SK-N-SH (cell line): ENCODE results near the gene SRR. TPM values are rescaled to one million over a fixed set of nuclear protein-coding genes. Genes with fewer than 3 reads are reported as not detected.
"Not testable (repeated sequence)": the region's sequence is repeated elsewhere in the genome, so short reads cannot be mapped to it uniquely, and the experiment has no call there.

Source experiments
- CTCF ChIA-PET: fragments of 300-600, 350-600 bp; formaldehyde crosslinking; extraction: SDS; loops from one replicate; lab custom pipeline; 2021; lab: Yijun Ruan, JAX
- POLR2A ChIA-PET: fragments of 350-600 bp; sonication (Branson Sonifier 250); formaldehyde crosslinking; extraction: SDS; loops from one replicate; lab custom pipeline; 2020; ENCODE audit warnings: antibody characterized with exemption, inconsistent platforms; lab: Yijun Ruan, JAX
- DNase-seq: peaks from one replicate; pipeline ENCODE4 v3.0.0; 2012
- H2AFZ ChIP-seq: fragments of 200-600 bp; sonication (generic); 2 replicates; pipeline ENCODE4 v1.8.1; 2016; ENCODE audit warnings: antibody characterized with exemption, mild to moderate bottlenecking, low read depth
- H3F3A ChIP-seq: fragments of 200-600 bp; sonication (generic); replicated peaks from 2 replicates; pipeline ENCODE3; 2016; ENCODE audit warnings: antibody characterized with exemption, mild to moderate bottlenecking; ENCODE audit not compliant: insufficient read depth
- H3K27ac ChIP-seq, 2 experiments: fragments of 200-500 bp in 1 of 2; fragments of 200-600 bp in 1 of 2; sonication (Bioruptor generic) in 1 of 2; sonication (generic), shearing (Covaris generic) in 1 of 2; 2 replicates each; pipeline versions ENCODE4 v1.5.1 to v1.6.1; 2014 to 2016; ENCODE audit warnings: low read depth in 2 of 2, inconsistent platforms in 1 of 2, low read length in 1 of 2, mild to moderate bottlenecking in 1 of 2, mixed read lengths in 1 of 2
- H3K27me3 ChIP-seq: fragments of 200-600 bp; sonication (generic), shearing (Covaris generic); 2 replicates; pipeline ENCODE4 v1.6.1; 2016; ENCODE audit warnings: mixed run types; ENCODE audit not compliant: insufficient read depth
- H3K36me3 ChIP-seq, 2 experiments: fragments of 200-500 bp in 1 of 2; fragments of 200-600 bp in 1 of 2; sonication (Bioruptor generic) in 1 of 2; sonication (generic) in 1 of 2; replicated peaks in 1 of 2; 2 replicates each; pipeline versions ENCODE3 to v1.5.1; 2014 to 2016; ENCODE audit warnings: low read length in 1 of 2, mild to moderate bottlenecking in 1 of 2; ENCODE audit not compliant: insufficient read depth in 2 of 2, control insufficient read depth in 1 of 2
- H3K4me1 ChIP-seq, 2 experiments: fragments of 200-500 bp in 1 of 2; fragments of 200-600 bp in 1 of 2; sonication (Bioruptor generic) in 1 of 2; sonication (generic), shearing (Covaris generic) in 1 of 2; 2 replicates each; pipeline versions ENCODE4 v1.5.1 to v1.6.1; 2014 to 2016; ENCODE audit warnings: low read depth in 1 of 2, low read length in 1 of 2, mixed run types in 1 of 2; ENCODE audit not compliant: insufficient read depth in 2 of 2, control insufficient read depth in 1 of 2
- H3K4me2 ChIP-seq: fragments of 200-600 bp; sonication (generic), shearing (Covaris generic); 2 replicates; pipeline ENCODE4 v1.6.1; 2017; ENCODE audit warnings: mixed run types
- H3K4me3 ChIP-seq, 2 experiments: fragments of 200-500 bp in 1 of 2; fragments of 200-600 bp in 1 of 2; sonication (Bioruptor generic) in 1 of 2; sonication (generic), shearing (Covaris generic) in 1 of 2; 2 replicates each; pipeline versions ENCODE4 v1.5.1 to v1.8.1; 2014 to 2016; ENCODE audit warnings: low read depth in 2 of 2, inconsistent platforms in 1 of 2, low read length in 1 of 2, mild to moderate bottlenecking in 1 of 2, mixed read lengths in 1 of 2, moderate library complexity in 1 of 2
- H3K79me2 ChIP-seq: fragments of 200-600 bp; sonication (generic); 2 replicates; pipeline ENCODE4 v1.8.1; 2017; ENCODE audit warnings: mild to moderate bottlenecking; ENCODE audit not compliant: insufficient read depth
- H3K9ac ChIP-seq: fragments of 200-600 bp; sonication (generic); 2 replicates; pipeline ENCODE4 v1.6.1; 2017; ENCODE audit warnings: mixed run types
- H3K9me2 ChIP-seq: fragments of 200-600 bp; sonication (generic); 2 replicates; pipeline ENCODE4 v1.6.1; 2017; ENCODE audit warnings: mixed run types
- H3K9me3 ChIP-seq: fragments of 200-600 bp; sonication (generic); 2 replicates; pipeline ENCODE4 v1.6.1; 2017; ENCODE audit warnings: mixed run types, mild to moderate bottlenecking, moderate library complexity
- H4K20me1 ChIP-seq: fragments of 200-600 bp; sonication (generic); 2 replicates; pipeline ENCODE4 v1.6.1; 2017; ENCODE audit warnings: mild to moderate bottlenecking, mixed run types; ENCODE audit not compliant: insufficient read depth
- CHD2 ChIP-seq: fragments of 150-350 bp; IDR thresholded peaks from 2 replicates; pipeline ENCODE4 v1.6.1; 2018; ENCODE audit warnings: low read length; ENCODE audit not compliant: partially characterized antibody
- ELF1 ChIP-seq: IDR thresholded peaks from 2 replicates; pipeline ENCODE4 v1.4.0; 2012
- EZH2phosphoT487 ChIP-seq: fragments of 200-600 bp; sonication (generic); IDR thresholded peaks from 2 replicates; pipeline ENCODE4 v1.6.1; 2017; ENCODE audit warnings: low read depth, mixed run types, mild to moderate bottlenecking, antibody characterized with exemption, moderate library complexity, borderline replicate concordance
- FOXJ3 ChIP-seq: sonication (generic); formaldehyde crosslinking; IDR thresholded peaks from 2 replicates; pipeline ENCODE4 v1.5.1; 2020; ENCODE audit warnings: mild to moderate bottlenecking, missing genetic modification reagents
- GATA2 ChIP-seq: sonication (generic); formaldehyde crosslinking; IDR thresholded peaks from 2 replicates; pipeline ENCODE4 v1.5.0; 2020; ENCODE audit warnings: mild to moderate bottlenecking, missing genetic modification reagents
- JUND ChIP-seq: IDR thresholded peaks from 2 replicates; pipeline ENCODE4 v1.4.0; 2012
- MXI1 ChIP-seq: IDR thresholded peaks from 2 replicates; pipeline ENCODE4 v1.6.1; 2012; ENCODE audit warnings: mild to moderate bottlenecking, low read depth, low read length, improper control_type of control experiment
- NFIC ChIP-seq: IDR thresholded peaks from 2 replicates; pipeline ENCODE4 v1.4.0; 2012; ENCODE audit warnings: borderline replicate concordance
- NRF1 ChIP-seq: IDR thresholded peaks from 2 replicates; pipeline ENCODE4 v1.6.1; 2012; ENCODE audit warnings: low read depth, mild to moderate bottlenecking, low read length
- POLR2AphosphoS5 ChIP-seq: IDR thresholded peaks from 2 replicates; pipeline ENCODE4 v1.6.1; 2012; ENCODE audit warnings: low read depth, low read length
- RAD21 ChIP-seq: IDR thresholded peaks from 2 replicates; pipeline ENCODE4 v1.6.1; 2012; ENCODE audit warnings: mild to moderate bottlenecking, low read length
- RXRA ChIP-seq: IDR thresholded peaks from 2 replicates; pipeline ENCODE4 v1.4.0; 2012; ENCODE audit warnings: low read depth, mild to moderate bottlenecking, borderline replicate concordance
- TCF12 ChIP-seq: IDR thresholded peaks from 2 replicates; pipeline ENCODE4 v1.4.0; 2012
- WGBS: methylation state at CpG from one replicate; pipeline ENCODE4 v1.1.6; 2017; ENCODE audit warnings: low lambda C conversion rate; 5-methylcytosine and 5-hydroxymethylcytosine counted together
- polyA plus RNA-seq, 3 experiments: library from polyadenylated mRNA; depleted of rRNA; stranded (reverse); fragments of >200 nt; gene quantifications; 2 replicates each; pipeline ENCODE4 v1.2.3, GENCODE V29; 2012
- TF ChIP-seq, protein P1 (sequence below): fragments of 150-350 bp; IDR thresholded peaks from 2 replicates; pipeline ENCODE4 v1.6.1; 2017; ENCODE audit warnings: antibody characterized with exemption, low read length, low read depth, borderline replicate concordance
- TF ChIP-seq, protein P2 (sequence below): IDR thresholded peaks from 2 replicates; pipeline ENCODE4 v1.6.1; 2012; ENCODE audit warnings: mild to moderate bottlenecking, low read depth, low read length, moderate library complexity

The SRR gene
- polyA plus RNA-seq, 1 of the 3 experiments (the other 2 are of a cell fraction): 18.5 TPM

DNA sequence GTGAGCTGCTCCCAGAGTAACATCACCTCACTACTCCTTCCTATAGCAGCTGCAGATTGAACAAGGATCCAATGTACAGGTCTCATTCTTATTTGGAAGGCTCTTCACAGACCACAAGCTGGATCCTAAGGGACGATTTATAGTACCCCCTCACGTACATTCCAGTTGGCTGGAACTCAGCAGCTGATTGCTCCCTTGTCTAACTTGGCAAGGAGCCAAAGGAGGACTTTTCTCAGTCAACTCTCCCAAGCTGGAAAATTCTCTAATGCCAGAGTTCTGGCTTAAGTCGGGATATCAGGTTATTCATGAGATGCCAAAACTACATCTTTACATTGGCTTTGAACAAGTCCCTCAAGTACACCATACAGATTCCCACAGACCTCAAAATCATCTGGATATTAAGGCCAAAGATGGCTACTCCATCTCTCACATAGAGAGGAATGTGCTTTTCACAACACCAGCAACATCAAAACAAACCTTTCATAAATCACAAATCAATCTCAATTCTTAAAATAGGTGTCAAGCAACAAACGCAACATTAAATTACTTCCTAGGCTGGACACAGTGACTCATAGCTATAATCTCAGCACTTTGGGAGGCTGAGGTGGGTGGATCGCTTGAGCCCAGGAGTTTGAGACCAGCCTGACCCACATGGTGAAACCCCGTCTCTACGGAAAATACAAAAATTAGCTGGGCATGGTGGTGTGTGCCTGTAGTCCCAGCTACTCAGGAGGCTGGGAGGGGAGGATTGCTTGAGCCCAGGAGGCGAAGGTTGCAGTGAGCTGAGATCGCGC lies 39.5 kb upstream of the SRR start:
- Histone ChIP-seq H3K4me2 (peak overlapping the region; percentile 22), H3K4me3 (no peak overlapping the region), H3K36me3 (peaks cover 8 to 13% of the 10 kb centered on the region in 2 experiments), H3K4me1 (peaks cover 2 to 23% of the 10 kb centered on the region in 2 experiments; a peak in 3 of 4 replicates), H3K9me3 (no peaks in the 10 kb centered on the region), H3F3A (peaks cover 28% of the 10 kb centered on the region), H3K9ac (no peak overlapping the region; the same call in 1 of the 2 replicates), H2AFZ (no peak overlapping the region), H3K27ac (peak overlapping the region in 1 of 2 experiments; percentile 82; a peak in 2 of 4 replicates), H3K79me2 (peaks cover 42% of the 10 kb centered on the region), H3K9me2 (no peaks in the 10 kb centered on the region), H4K20me1 (peaks cover 3% of the 10 kb centered on the region; the same call in 1 of the 2 replicates), H3K27me3 (no peaks in the 10 kb centered on the region)
- DNase-seq: no peak
- TF ChIP-seq POLR2AphosphoS5 (no peak), NFIC (peak; percentile 78)
- WGBS: 78% methylated on average over 10 of the region's 10 CpGs
- POLR2A ChIA-PET: no interaction called here
- CTCF ChIA-PET: interaction anchor here (0.9 to 3.3 kb wide), 6 partner anchors 19 to 225 kb away, joined by 3 to 21 read pairs (median 5); partner anchors contain the start of gene HIC1

DNA sequence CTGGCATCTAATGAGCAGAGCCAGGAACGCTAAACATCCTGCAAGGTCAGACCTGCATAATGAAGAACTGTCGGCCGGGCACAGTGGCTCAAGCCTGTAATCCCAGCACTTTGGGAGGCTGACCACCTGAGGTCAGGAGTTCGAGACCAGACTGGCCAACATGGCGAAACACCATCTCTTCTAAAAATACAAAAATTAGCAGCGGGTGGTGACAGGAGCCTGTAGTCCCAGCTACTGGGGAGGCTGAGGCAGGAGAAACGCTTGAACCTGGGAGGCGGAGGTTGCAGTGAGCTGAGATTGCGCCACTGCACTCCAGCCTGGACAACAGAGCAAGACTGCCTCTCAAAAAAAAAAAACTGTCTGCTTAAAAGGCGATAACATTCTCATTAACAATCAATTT lies 38.6 kb upstream of the SRR start:
- H3K9me2 ChIP-seq, H4K20me1 ChIP-seq, H3K9me3 ChIP-seq, POLR2A ChIA-PET, H3K27me3 ChIP-seq, H3K4me2 ChIP-seq, H3K9ac ChIP-seq, H3K4me3 ChIP-seq, DNase-seq, H2AFZ ChIP-seq: not testable (repeated sequence)
- Histone ChIP-seq H3K27ac (peak overlapping the region in 1 of 2 experiments; percentile 82; a peak in 1 of 4 replicates), H3F3A (peaks cover 28% of the 10 kb centered on the region), H3K79me2 (peaks cover 36% of the 10 kb centered on the region), H3K36me3 (peaks cover 12 to 14% of the 10 kb centered on the region in 2 experiments), H3K4me1 (peaks cover 2 to 23% of the 10 kb centered on the region in 2 experiments; a peak in 3 of 4 replicates)
- WGBS: 99% methylated on average over 10 of the region's 10 CpGs
- CTCF ChIA-PET: interaction anchor here (1.2 to 2.7 kb wide), 3 partner anchors 20 to 226 kb away, joined by 3 to 21 read pairs (median 5); partner anchors contain the start of gene HIC1

DNA sequence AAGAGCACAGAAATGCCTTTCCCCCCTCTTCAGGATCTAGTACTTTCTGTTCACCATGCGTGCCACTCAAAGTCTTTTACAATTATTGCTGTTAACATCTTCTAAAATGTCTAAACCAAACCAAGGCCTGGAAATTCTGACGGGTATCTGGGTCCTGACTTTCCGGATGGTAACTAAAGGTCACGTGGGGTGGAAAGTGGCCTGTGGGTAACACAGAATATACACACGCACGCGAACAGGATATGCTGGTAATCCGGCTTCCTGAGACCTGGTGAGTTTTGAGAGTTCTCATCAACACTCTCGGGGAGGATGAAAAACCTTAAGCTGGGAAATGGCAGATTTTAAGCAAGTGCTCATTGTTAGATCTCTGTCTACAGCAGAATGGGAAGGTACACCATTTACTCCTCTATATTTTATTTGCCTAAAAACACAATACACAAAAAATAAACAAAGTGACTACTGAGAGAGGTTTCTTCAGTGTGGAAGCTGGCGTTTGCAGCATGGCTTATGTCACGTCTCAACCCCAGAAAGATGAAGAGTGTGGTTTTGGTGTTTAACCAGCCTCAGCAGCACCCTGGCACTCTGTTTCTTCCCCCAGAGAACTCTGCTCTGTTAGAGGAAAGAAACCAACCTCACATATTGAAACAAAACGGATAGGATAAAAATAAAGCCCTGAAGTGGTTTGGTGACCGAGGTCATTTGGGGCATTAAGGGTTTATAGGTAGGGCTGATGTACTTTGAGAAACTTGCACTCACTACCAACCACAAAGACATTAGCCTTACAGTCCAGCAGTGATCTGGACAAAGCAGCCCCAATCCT lies 37.5 kb upstream of the SRR start:
- ChIA-PET CTCF (interaction anchor here (1.0 kb wide), 1 partner anchor 15 kb away, joined by 4 read pairs; no protein-coding TSS in a partner anchor), POLR2A (no interaction called here)
- peaks cover 28% of the 10 kb centered on the region for H3K79me2 ChIP-seq
- no peak for DNase-seq
- H3K4me1 ChIP-seq: peaks cover 2 to 23% of the 10 kb centered on the region in 2 experiments; a peak in 3 of 4 replicates
- H3K9me2 ChIP-seq: no peaks in the 10 kb centered on the region
- H3K4me2 ChIP-seq: no peak overlapping the region
- H3K9ac ChIP-seq: no peak overlapping the region
- H2AFZ ChIP-seq: no peak overlapping the region
- H4K20me1 ChIP-seq: peaks cover 3% of the 10 kb centered on the region; the same call in 1 of the 2 replicates
- H3K27me3 ChIP-seq: no peaks in the 10 kb centered on the region
- H3K9me3 ChIP-seq: no peaks in the 10 kb centered on the region
- H3K27ac ChIP-seq: no peak overlapping the region
- H3F3A ChIP-seq: peaks cover 28% of the 10 kb centered on the region
- H3K4me3 ChIP-seq: no peak overlapping the region
- peaks cover 12 to 16% of the 10 kb centered on the region in 2 experiments for H3K36me3 ChIP-seq
- WGBS: 92% methylated on average over 13 of the region's 13 CpGs
- TF ChIP-seq, protein P1, sequence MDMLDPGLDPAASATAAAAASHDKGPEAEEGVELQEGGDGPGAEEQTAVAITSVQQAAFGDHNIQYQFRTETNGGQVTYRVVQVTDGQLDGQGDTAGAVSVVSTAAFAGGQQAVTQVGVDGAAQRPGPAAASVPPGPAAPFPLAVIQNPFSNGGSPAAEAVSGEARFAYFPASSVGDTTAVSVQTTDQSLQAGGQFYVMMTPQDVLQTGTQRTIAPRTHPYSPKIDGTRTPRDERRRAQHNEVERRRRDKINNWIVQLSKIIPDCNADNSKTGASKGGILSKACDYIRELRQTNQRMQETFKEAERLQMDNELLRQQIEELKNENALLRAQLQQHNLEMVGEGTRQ: no peak
- TF ChIP-seq, protein P2, sequence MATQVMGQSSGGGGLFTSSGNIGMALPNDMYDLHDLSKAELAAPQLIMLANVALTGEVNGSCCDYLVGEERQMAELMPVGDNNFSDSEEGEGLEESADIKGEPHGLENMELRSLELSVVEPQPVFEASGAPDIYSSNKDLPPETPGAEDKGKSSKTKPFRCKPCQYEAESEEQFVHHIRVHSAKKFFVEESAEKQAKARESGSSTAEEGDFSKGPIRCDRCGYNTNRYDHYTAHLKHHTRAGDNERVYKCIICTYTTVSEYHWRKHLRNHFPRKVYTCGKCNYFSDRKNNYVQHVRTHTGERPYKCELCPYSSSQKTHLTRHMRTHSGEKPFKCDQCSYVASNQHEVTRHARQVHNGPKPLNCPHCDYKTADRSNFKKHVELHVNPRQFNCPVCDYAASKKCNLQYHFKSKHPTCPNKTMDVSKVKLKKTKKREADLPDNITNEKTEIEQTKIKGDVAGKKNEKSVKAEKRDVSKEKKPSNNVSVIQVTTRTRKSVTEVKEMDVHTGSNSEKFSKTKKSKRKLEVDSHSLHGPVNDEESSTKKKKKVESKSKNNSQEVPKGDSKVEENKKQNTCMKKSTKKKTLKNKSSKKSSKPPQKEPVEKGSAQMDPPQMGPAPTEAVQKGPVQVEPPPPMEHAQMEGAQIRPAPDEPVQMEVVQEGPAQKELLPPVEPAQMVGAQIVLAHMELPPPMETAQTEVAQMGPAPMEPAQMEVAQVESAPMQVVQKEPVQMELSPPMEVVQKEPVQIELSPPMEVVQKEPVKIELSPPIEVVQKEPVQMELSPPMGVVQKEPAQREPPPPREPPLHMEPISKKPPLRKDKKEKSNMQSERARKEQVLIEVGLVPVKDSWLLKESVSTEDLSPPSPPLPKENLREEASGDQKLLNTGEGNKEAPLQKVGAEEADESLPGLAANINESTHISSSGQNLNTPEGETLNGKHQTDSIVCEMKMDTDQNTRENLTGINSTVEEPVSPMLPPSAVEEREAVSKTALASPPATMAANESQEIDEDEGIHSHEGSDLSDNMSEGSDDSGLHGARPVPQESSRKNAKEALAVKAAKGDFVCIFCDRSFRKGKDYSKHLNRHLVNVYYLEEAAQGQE: no peak
- TF ChIP-seq CHD2: no peak
- TF ChIP-seq JUND: no peak
- TF ChIP-seq ELF1: no peak
- no peak for TF ChIP-seq FOXJ3 (CRISPR knock-in tag)
- TF ChIP-seq RAD21: no peak
- TF ChIP-seq EZH2phosphoT487: no peak
- no peak for TF ChIP-seq TCF12
- no peak for TF ChIP-seq GATA2 (CRISPR knock-in tag)
- no peak for TF ChIP-seq MXI1
- TF ChIP-seq NRF1: no peak
- TF ChIP-seq RXRA: no peak
